Measurements from ENCODE around the gene EARS2. TPM values are rescaled to one million over a fixed set of nuclear protein-coding genes. Genes with fewer than 3 reads are reported as not detected.
A peak's percentile ranks its signal among the peaks of the same experiment; 100 is the strongest.
"Not testable (repeated sequence)": the region's sequence is repeated elsewhere in the genome, so short reads cannot be mapped to it uniquely, and the experiment has no call there.

Gene EARS2
- total RNA-seq, 2 experiments from 2014 or later: 26.6 to 31.9 TPM

DNA sequence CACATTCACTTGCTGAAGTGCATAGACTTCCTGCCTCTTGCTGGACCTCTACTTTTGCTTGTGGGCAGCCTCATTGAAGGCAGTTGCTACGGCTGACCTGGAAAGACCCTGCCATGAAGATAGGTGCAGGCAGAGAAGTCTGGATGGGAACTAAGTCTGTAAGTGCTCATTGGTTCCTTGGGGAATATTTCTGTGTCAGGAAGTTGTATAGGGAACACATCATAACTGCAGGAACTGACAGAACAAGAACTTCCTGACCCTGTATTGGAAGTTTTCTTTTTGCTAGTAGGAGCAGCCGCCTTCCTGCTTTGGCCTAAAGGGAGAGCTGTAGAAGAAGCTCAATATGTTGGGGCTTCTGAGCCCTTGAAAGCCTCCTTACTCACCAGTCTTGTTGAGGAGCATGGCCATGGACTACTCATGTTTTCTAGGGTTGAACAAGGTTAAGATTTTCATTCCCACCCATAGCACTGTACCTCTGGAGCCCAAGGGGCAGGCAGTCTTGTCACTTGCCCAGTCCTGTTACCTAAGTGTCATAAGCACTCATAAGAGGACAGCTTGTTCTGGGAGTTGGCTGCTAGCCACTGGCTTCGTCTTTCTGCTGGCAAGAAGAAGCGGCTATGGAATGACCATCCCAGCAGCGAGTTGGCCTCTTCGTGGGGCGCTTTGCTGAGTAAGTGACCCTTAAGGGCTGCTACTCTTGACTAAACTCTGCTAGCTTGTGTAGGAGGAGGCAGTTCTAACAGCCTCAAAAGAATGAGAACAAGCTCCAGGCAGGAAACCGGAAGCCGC is 7.6 kb upstream of the EARS2 start:
- intact Hi-C loops (cut with DNase I, micrococcal nuclease): no loop called here
- Mint-ChIP-seq H3K27ac (no peak overlapping the region), H3K4me1 (peaks cover 10% of the 10 kb centered on the region), H3K27me3 (no peaks in the 10 kb centered on the region), H3K36me3 (ENCODE audit: low read depth) (peaks cover 59% of the 10 kb centered on the region), H3K9me3 (ENCODE audit: low read depth) (no peaks in the 10 kb centered on the region), H3K4me3 (no peak overlapping the region)
- ATAC-seq (no peak), DNase-seq (no peak)
- ChIA-PET POLR2A (no interaction called here), CTCF (interaction anchor here (0.5 kb wide), 1 partner anchor 21 kb away, joined by 3 read pairs; no protein-coding TSS in a partner anchor)

GRCh38 chr16:23563186-23563585 is 6.0 kb upstream of the EARS2 start:
- Mint-ChIP-seq H3K36me3 (ENCODE audit: low read depth) (peaks cover 59% of the 10 kb centered on the region), H3K4me1 (peaks cover 22% of the 10 kb centered on the region), H3K27ac (no peak overlapping the region), H3K4me3 (no peak overlapping the region), H3K27me3 (no peaks in the 10 kb centered on the region), H3K9me3 (ENCODE audit: low read depth) (no peaks in the 10 kb centered on the region)
- intact Hi-C loops (cut with DNase I, micrococcal nuclease): no loop called here
- ATAC-seq: no peak
- ChIA-PET POLR2A (no interaction called here), CTCF (no interaction called here)
- DNase-seq: no peak

GRCh38 chr16:23562505-23562904 is 5.4 kb upstream of the EARS2 start:
- H3K4me1 Mint-ChIP-seq: peaks cover 22% of the 10 kb centered on the region
- H3K4me3 Mint-ChIP-seq: no peak overlapping the region
- ATAC-seq (no peak), DNase-seq (no peak)
- H3K9me3 Mint-ChIP-seq (ENCODE audit: low read depth): no peaks in the 10 kb centered on the region
- H3K27me3 Mint-ChIP-seq: no peaks in the 10 kb centered on the region
- ChIA-PET CTCF (no interaction called here), POLR2A (no interaction called here)
- no peak overlapping the region for H3K27ac Mint-ChIP-seq
- H3K36me3 Mint-ChIP-seq (ENCODE audit: low read depth): peaks cover 56% of the 10 kb centered on the region
- intact Hi-C loops (cut with DNase I, micrococcal nuclease): no loop called here

DNA sequence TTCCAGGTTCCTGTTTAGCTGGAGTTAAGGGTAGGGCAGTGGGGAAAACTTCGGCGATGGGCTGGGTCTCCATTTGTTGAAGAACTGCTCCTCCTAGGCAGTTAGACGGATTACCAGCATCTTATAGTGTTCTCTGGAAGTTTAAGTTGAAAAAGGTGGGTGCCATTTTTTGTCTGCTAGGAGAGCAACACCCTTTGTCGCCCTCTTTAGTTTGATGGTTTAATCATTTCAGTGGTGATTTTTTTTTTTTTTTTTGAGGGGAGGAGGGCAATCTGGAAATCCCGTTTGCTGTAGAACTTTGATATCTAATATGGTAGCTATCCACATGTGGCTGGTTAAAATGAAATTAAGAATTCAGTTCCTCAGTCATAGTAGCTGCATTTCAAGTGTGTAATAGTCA is 4.4 kb upstream of the EARS2 start:
- DNase-seq: no peak
- ATAC-seq: no peak
- CTCF ChIA-PET: interaction anchor here (1.1 kb wide), 1 partner anchor 9 kb away, joined by 3 read pairs; no protein-coding TSS in a partner anchor
- H3K27ac Mint-ChIP-seq: no peak overlapping the region
- H3K9me3 Mint-ChIP-seq (ENCODE audit: low read depth): no peaks in the 10 kb centered on the region
- no peak overlapping the region for H3K4me3 Mint-ChIP-seq
- H3K4me1 Mint-ChIP-seq: peaks cover 26% of the 10 kb centered on the region
- H3K27me3 Mint-ChIP-seq: no peaks in the 10 kb centered on the region
- intact Hi-C loops (cut with DNase I, micrococcal nuclease): no loop called here
- POLR2A ChIA-PET: interaction anchor here (0.7 kb wide), 1 partner anchor 118 kb away, joined by 3 read pairs; no protein-coding TSS in a partner anchor
- H3K36me3 Mint-ChIP-seq (ENCODE audit: low read depth): peaks cover 52% of the 10 kb centered on the region

DNA sequence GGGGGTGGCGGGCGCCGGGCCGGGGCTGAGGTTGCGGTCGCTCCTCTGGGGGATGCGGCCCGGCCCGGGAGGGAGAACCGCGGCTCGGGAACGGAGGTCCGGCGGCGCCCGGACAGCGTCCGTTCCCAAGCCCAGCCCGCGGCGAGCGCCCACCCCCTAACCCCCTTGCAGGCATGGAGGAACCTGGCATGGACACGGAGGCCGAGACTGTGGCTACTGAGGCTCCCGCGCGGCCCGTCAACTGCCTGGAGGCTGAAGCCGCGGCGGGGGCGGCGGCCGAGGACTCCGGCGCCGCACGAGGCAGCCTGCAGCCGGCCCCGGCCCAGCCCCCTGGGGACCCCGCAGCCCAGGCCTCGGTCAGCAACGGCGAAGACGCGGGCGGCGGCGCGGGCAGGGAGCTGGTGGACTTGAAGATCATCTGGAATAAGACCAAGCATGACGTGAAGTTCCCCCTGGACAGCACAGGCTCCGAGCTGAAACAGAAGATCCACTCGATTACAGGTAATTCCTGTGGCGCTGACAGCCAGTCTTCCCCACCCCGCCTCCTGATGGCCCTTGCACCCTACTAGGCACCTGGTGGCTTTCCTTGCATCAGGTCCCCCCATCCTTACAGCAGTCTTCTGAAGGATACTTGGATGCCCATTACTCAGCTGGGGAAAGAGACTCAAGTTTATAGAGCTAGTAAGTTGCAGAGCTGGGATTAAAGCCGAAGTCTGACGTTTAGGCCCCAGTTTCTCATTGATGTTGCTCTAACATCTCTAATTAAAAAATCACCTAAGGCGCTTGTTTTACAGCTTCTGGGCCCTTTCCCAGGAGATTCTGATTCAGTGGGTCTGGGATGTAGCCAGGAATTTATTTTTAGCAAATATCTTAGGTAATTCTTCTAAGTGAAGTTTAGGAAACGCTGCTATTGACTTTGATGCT is 891 bp upstream of the EARS2 start:
- Mint-ChIP-seq H3K9me3 (ENCODE audit: low read depth) (no peaks in the 10 kb centered on the region), H3K36me3 (ENCODE audit: low read depth) (peaks cover 38% of the 10 kb centered on the region), H3K27me3 (no peaks in the 10 kb centered on the region), H3K4me1 (peaks cover 34% of the 10 kb centered on the region), H3K27ac (peak overlapping the region; percentile 70), H3K4me3 (peak overlapping the region; percentile 94)
- intact Hi-C loops (cut with DNase I, micrococcal nuclease): loop anchor here (1.0 to 5.0 kb wide), 12 partner anchors 38 to 1605 kb away; partner anchors contain the start of genes DCTN5 (in 2 of the 2), NDUFAB1 (in 2 of the 2), PALB2 (in 2 of the 2) and COG7 (in 1 of the 2)
- DNase-seq (no peak), ATAC-seq (peak; percentile 3)
- CTCF ChIA-PET: interaction anchor here (0.6 to 1.5 kb wide), 5 partner anchors 34 to 86 kb away, joined by 3 to 9 read pairs (median 3); partner anchors contain the start of genes NDUFAB1 and PALB2
- POLR2A ChIA-PET: interaction anchor here (0.6 to 1.6 kb wide), 8 partner anchors 12 to 112 kb away, joined by 3 to 6 read pairs (median 4); no protein-coding TSS in a partner anchor

GRCh38 chr16:23554536-23554935 is 2.6 kb downstream of the EARS2 start:
- ATAC-seq (no peak), DNase-seq (no peak)
- peaks cover 27% of the 10 kb centered on the region for H3K36me3 Mint-ChIP-seq (ENCODE audit: low read depth)
- intact Hi-C loops (cut with DNase I, micrococcal nuclease): no loop called here
- H3K4me1 Mint-ChIP-seq: peaks cover 22% of the 10 kb centered on the region
- CTCF ChIA-PET: interaction anchor here (0.6 to 1.5 kb wide), 4 partner anchors 21 to 123 kb away, joined by 3 to 6 read pairs (median 4); no protein-coding TSS in a partner anchor
- POLR2A ChIA-PET: no interaction called here
- peak overlapping the region; percentile 40 for H3K27ac Mint-ChIP-seq
- no peaks in the 10 kb centered on the region for H3K27me3 Mint-ChIP-seq
- no peak overlapping the region for H3K4me3 Mint-ChIP-seq
- H3K9me3 Mint-ChIP-seq (ENCODE audit: low read depth): no peaks in the 10 kb centered on the region

GRCh38 chr16:23552161-23552560 is 5.0 kb downstream of the EARS2 start:
- POLR2A ChIA-PET: no interaction called here
- Mint-ChIP-seq H3K9me3 (ENCODE audit: low read depth) (no peaks in the 10 kb centered on the region), H3K27ac (no peak overlapping the region), H3K27me3 (no peaks in the 10 kb centered on the region), H3K4me3 (no peak overlapping the region), H3K36me3 (ENCODE audit: low read depth) (peaks cover 29% of the 10 kb centered on the region), H3K4me1 (peaks cover 11% of the 10 kb centered on the region)
- CTCF ChIA-PET: interaction anchor here (0.5 to 1.2 kb wide), 2 partner anchors 17 to 1245 kb away, joined by 3 read pairs; no protein-coding TSS in a partner anchor
- ATAC-seq (no peak), DNase-seq (no peak)
- intact Hi-C loops (cut with DNase I, micrococcal nuclease): no loop called here

GRCh38 chr16:23549938-23550337 is 7.2 kb downstream of the EARS2 start:
- POLR2A ChIA-PET: no interaction called here
- CTCF ChIA-PET: no interaction called here
- DNase-seq: no peak
- intact Hi-C loops (cut with DNase I, micrococcal nuclease): no loop called here
- Mint-ChIP-seq H3K4me3 (no peak overlapping the region), H3K27me3 (no peaks in the 10 kb centered on the region), H3K36me3 (ENCODE audit: low read depth) (peaks cover 24% of the 10 kb centered on the region), H3K27ac (no peak overlapping the region), H3K4me1 (no peaks in the 10 kb centered on the region), H3K9me3 (ENCODE audit: low read depth) (no peaks in the 10 kb centered on the region)
- no peak for ATAC-seq

- DNase-seq: no peak
- no peaks in the 10 kb centered on the region for H3K9me3 Mint-ChIP-seq (ENCODE audit: low read depth)
- ChIA-PET CTCF (interaction anchor here (0.6 kb wide), 1 partner anchor 71 kb away, joined by 3 read pairs; no protein-coding TSS in a partner anchor), POLR2A (no interaction called here)
- intact Hi-C loops (cut with DNase I, micrococcal nuclease): no loop called here
- H3K27ac Mint-ChIP-seq: no peak overlapping the region
- no peak overlapping the region for H3K4me3 Mint-ChIP-seq
- H3K36me3 Mint-ChIP-seq (ENCODE audit: low read depth): peaks cover 31% of the 10 kb centered on the region
- no peaks in the 10 kb centered on the region for H3K27me3 Mint-ChIP-seq
- no peaks in the 10 kb centered on the region for H3K4me1 Mint-ChIP-seq
- no peak for ATAC-seq
Measured at GRCh38 chr16:23544436-23544835, 12.7 kb downstream of the EARS2 start.

DNA sequence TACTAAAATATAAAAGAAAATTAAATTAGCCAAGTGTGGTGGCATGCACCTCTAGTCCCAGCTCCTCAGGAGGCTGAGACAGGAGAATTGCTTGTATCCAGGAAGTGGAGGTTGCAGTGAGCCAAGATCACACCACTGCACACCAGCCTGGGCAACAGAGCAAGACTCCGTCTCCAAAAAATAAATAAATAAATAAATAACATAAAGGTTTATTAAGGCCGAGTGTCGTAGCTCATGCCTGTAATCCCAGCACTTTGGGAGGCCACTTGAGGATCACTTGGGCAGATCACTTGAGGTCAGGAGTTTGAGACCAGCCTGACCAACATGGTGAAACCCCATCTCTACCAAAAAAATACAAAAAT is 16.4 kb downstream of the EARS2 start:
- CTCF ChIA-PET; intact Hi-C loops (cut with DNase I, micrococcal nuclease); H3K4me3 Mint-ChIP-seq; ATAC-seq; DNase-seq; H3K9me3 Mint-ChIP-seq (ENCODE audit: low read depth); H3K27ac Mint-ChIP-seq; H3K27me3 Mint-ChIP-seq: not testable (repeated sequence)
- POLR2A ChIA-PET: interaction anchor here (1.1 kb wide), 1 partner anchor 17 kb away, joined by 3 read pairs; the partner anchor contains the start of genes EARS2 and UBFD1
- Mint-ChIP-seq H3K36me3 (ENCODE audit: low read depth) (peaks cover 30% of the 10 kb centered on the region), H3K4me1 (peaks cover 10% of the 10 kb centered on the region)

Measured in activated CD4-positive, alpha-beta T cell treated with anti-CD3 and anti-CD28 coated beads for 36 hours (primary cell).